Gastroesophageal sphincter (tissue), 4 donors: ENCODE measurements around the gene SUPT3H. TPM values are rescaled to one million over a fixed set of nuclear protein-coding genes. Genes with fewer than 3 reads are reported as not detected.

Source experiments
- ATAC-seq: fragments of 150-250 bp; one replicate; pipeline ENCODE4 v1.9.1; 2016; ENCODE audit warnings: mild to moderate bottlenecking, moderate library complexity
- H3K27ac ChIP-seq, 4 donors: fragments of 200-600 bp; sonication (generic) in 3 of 4; 1 replicate in 3 of 4; 2 replicates in 1 of 4; pipeline ENCODE4 v1.5.1; 2016 to 2019
- H3K27me3 ChIP-seq: fragments of 200-600 bp; sonication (generic); one replicate; pipeline ENCODE4 v1.5.1; 2019
- H3K36me3 ChIP-seq, 2 donors: fragments of 200-600 bp; sonication (generic); one replicate each; pipeline ENCODE4 v1.5.1; 2019; ENCODE audit warnings: control low read depth in 1 of 2
- H3K4me1 ChIP-seq, 3 donors: fragments of 200-600 bp; sonication (generic); 1 replicate in 2 of 3; 2 replicates in 1 of 3; pipeline ENCODE4 v1.5.1; 2016 to 2019; ENCODE audit warnings: control low read depth in 2 of 3
- H3K4me3 ChIP-seq, 2 donors: fragments of 200-600 bp; sonication (generic); one replicate each; pipeline ENCODE4 v1.5.1; 2019; ENCODE audit warnings: mild to moderate bottlenecking in 1 of 2, moderate library complexity in 1 of 2
- H3K9me3 ChIP-seq, 3 donors: fragments of 200-600 bp; sonication (generic); one replicate each; pipeline ENCODE4 v1.5.1; 2017 to 2019; ENCODE audit warnings: control low read depth in 2 of 3
- EP300 ChIP-seq: sonication (generic); formaldehyde crosslinking; IDR thresholded peaks from one replicate; pipeline ENCODE4 v1.6.1; 2017; ENCODE audit warnings: antibody characterized with exemption, mild to moderate bottlenecking
- POLR2A ChIP-seq, 2 donors: fragments of 450-650 bp; IDR thresholded peaks; one replicate each; pipeline ENCODE4 v1.6.1; 2017; ENCODE audit warnings: antibody characterized with exemption in 2 of 2, mild to moderate bottlenecking in 2 of 2, moderate library complexity in 1 of 2
- POLR2AphosphoS5 ChIP-seq: sonication (generic); formaldehyde crosslinking; IDR thresholded peaks from one replicate; pipeline ENCODE4 v1.6.1; 2017; ENCODE audit warnings: antibody characterized with exemption
- WGBS, 2 donors: methylation state at CpG; one replicate each; pipeline ENCODE4 v1.1.5; 2018; ENCODE audit warnings: low coverage in 1 of 2; 5-methylcytosine and 5-hydroxymethylcytosine counted together
- total RNA-seq, 4 donors: library from RNA; depleted of rRNA; stranded (reverse); fragments of >200 nt; gene quantifications; one replicate each; pipeline ENCODE4 v1.1.0, GENCODE V29; 2016
- TF ChIP-seq, protein P1 (sequence below), 4 experiments: fragments of 200-600 bp in 2 of 4; fragments of 450-650 bp in 2 of 4; sonication (generic) in 1 of 4; IDR thresholded peaks; one replicate each; pipeline ENCODE4 v1.5.1; 2017 to 2019; ENCODE audit warnings: antibody characterized with exemption in 4 of 4, mild to moderate bottlenecking in 2 of 4, moderate library complexity in 2 of 4

Gene SUPT3H
- total RNA-seq, 4 donors from 2014 or later = 3.6 to 13.1 (median 7.6) TPM

GRCh38 chr6:45000833-45001232, 376.9 kb downstream of the SUPT3H start:
- ATAC-seq = no peak
- Histone ChIP-seq H3K27ac (no peak overlapping the region), H3K9me3 (no peaks in the 10 kb centered on the region), H3K4me1 (no peaks in the 10 kb centered on the region), H3K36me3 (no peaks in the 10 kb centered on the region), H3K27me3 (no peaks in the 10 kb centered on the region), H3K4me3 (no peak overlapping the region)
- no peak for TF ChIP-seq POLR2AphosphoS5
- TF ChIP-seq, protein P1, sequence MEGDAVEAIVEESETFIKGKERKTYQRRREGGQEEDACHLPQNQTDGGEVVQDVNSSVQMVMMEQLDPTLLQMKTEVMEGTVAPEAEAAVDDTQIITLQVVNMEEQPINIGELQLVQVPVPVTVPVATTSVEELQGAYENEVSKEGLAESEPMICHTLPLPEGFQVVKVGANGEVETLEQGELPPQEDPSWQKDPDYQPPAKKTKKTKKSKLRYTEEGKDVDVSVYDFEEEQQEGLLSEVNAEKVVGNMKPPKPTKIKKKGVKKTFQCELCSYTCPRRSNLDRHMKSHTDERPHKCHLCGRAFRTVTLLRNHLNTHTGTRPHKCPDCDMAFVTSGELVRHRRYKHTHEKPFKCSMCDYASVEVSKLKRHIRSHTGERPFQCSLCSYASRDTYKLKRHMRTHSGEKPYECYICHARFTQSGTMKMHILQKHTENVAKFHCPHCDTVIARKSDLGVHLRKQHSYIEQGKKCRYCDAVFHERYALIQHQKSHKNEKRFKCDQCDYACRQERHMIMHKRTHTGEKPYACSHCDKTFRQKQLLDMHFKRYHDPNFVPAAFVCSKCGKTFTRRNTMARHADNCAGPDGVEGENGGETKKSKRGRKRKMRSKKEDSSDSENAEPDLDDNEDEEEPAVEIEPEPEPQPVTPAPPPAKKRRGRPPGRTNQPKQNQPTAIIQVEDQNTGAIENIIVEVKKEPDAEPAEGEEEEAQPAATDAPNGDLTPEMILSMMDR (IDR thresholded peaks at IDR 0.05) = no peak
- TF ChIP-seq POLR2A (IDR thresholded peaks at IDR 0.05) = no peak
- no peak for TF ChIP-seq EP300

DNA sequence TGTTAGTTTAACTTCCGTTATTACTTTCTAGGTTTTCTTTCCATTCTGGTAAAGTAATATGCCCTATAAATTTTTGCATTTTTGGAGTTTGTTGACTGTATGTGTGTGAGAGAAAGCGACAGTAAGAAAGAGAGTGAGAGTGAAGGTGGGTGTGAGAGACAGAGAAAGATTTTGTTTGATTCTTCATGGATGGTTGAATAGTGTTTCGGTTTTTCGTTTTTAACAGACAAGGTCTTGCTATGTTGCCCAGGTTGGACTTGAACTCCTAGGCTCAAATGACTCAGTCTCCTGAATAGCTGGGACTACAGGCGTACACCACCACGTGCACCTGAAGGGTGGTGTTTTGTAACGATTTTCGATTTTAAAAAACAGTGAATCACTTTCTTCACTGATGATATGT, 378.7 kb downstream of the SUPT3H start:
- Histone ChIP-seq H3K27ac (no peak overlapping the region), H3K4me3 (no peak overlapping the region), H3K36me3 (no peaks in the 10 kb centered on the region), H3K9me3 (no peaks in the 10 kb centered on the region), H3K4me1 (no peaks in the 10 kb centered on the region), H3K27me3 (no peaks in the 10 kb centered on the region)
- TF ChIP-seq POLR2AphosphoS5 (no peak), EP300 (no peak), POLR2A (IDR thresholded peaks at IDR 0.05) (no peak)
- TF ChIP-seq, protein P1 (IDR thresholded peaks at IDR 0.05) = no peak
- WGBS, 2 donors = 85 to 92% methylated on average over 7 to 8 of the region's 8 CpGs
- no peak for ATAC-seq

DNA sequence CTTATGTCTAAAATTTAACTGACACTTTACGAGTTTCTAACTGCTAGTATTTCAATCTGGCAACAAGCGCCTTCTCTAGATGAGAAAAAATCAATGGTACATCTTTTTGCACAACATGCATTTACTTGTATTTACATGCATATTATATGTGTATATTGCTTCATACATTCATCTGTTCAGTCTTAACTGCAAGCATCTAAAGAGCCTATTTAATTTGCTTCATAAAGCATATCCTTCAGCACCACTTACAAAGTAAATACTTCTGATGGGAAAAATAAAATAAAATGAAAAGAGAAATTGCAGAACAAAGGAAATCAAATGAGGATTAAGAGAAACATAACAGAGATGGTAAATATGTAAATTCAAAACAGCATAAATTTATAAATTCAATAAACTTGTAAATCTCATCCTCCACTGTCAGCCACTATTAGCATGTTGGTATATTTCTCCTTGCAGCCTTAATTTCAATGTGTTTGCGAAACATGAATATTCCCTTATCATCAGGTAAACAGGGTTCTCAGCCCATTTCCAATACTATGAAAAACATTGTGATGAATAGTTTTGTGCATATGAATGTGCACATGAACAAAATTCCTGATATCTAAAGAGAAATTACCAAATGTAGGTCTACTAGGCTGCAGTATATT, 382.1 kb downstream of the SUPT3H start:
- no peak for ATAC-seq
- TF ChIP-seq EP300 = no peak
- no peak for TF ChIP-seq POLR2A (IDR thresholded peaks at IDR 0.05)
- TF ChIP-seq, protein P1 (IDR thresholded peaks at IDR 0.05) = no peak
- TF ChIP-seq POLR2AphosphoS5 = no peak
- no peak overlapping the region for H3K4me3 ChIP-seq
- H3K27ac ChIP-seq = no peak overlapping the region
- no peaks in the 10 kb centered on the region for H3K36me3 ChIP-seq
- H3K27me3 ChIP-seq = no peaks in the 10 kb centered on the region
- no peaks in the 10 kb centered on the region for H3K9me3 ChIP-seq
- WGBS, 2 donors = 89 to 94% methylated on average over 3 of the region's 3 CpGs
- H3K4me1 ChIP-seq = no peaks in the 10 kb centered on the region

DNA sequence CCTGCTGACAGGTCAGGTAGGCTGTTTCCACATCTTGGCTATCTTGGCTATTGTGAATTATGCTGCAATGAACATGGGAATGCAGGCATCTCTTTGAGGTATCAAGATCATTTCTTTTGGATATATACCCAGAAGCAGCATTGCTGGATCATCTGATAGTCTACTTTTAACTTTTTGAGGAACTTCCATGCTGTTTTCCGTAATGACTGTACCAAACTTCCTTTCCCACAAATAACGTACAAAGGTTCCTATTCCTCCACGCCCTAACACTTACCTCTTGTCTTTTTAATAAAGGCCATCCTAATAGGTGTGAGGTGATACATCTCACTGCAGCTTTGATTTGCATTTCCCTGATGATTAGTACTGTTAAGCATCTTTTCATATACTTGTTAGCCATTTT, 388.3 kb downstream of the SUPT3H start:
- Histone ChIP-seq H3K9me3 (no peaks in the 10 kb centered on the region), H3K27me3 (no peaks in the 10 kb centered on the region), H3K4me3 (no peak overlapping the region), H3K4me1 (no peaks in the 10 kb centered on the region), H3K27ac (no peak overlapping the region), H3K36me3 (no peaks in the 10 kb centered on the region)
- 78 to 96% methylated on average over 3 of the region's 3 CpGs for WGBS, 2 donors
- TF ChIP-seq EP300 = no peak
- TF ChIP-seq POLR2AphosphoS5 = no peak
- no peak for TF ChIP-seq POLR2A (IDR thresholded peaks at IDR 0.05)
- TF ChIP-seq, protein P1 (IDR thresholded peaks at IDR 0.05) = no peak
- no peak for ATAC-seq

DNA sequence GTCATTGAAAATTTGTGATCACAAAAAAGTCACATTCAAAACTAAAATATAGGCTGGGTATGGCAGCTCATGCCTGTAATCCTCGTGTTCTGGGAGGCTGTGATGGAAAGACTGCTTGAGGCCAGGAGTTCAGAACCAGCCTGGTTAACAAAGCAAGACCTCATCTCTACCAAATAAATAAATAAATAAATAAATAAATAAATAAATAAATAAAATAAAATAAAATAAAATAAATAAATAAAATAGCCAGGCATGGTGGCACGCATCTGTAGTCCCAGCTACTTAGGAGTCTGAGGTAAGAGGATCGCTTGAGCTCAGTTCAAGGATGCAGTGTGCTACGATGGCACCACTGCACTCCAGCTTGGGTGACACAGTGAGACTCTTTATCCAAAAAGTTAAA, 392.7 kb downstream of the SUPT3H start:
- Histone ChIP-seq H3K27me3 (no peaks in the 10 kb centered on the region), H3K27ac (no peak overlapping the region), H3K9me3 (no peaks in the 10 kb centered on the region), H3K4me1 (no peaks in the 10 kb centered on the region), H3K36me3 (no peaks in the 10 kb centered on the region), H3K4me3 (no peak overlapping the region)
- no peak for ATAC-seq
- TF ChIP-seq EP300 (no peak), POLR2A (IDR thresholded peaks at IDR 0.05) (no peak), POLR2AphosphoS5 (no peak)
- TF ChIP-seq, protein P1 (IDR thresholded peaks at IDR 0.05) = no peak
- 94 to 95% methylated on average over 3 to 4 of the region's 4 CpGs for WGBS, 2 donors
